IMR-90 (cell line): ENCODE data around the gene GINS3. TPM values are rescaled to one million over a fixed set of nuclear protein-coding genes. Genes with fewer than 3 reads are reported as not detected.

Experiments
- ATAC-seq: fragments of 200-7000 bp; cut with Tn5 transposase; 2 replicates; pipeline ENCODE4 v1.9.1; 2020; ENCODE audit warnings: low read depth, mild to moderate bottlenecking, moderate library complexity
- BruUV-seq: library from RNA; stranded (reverse); fragments of 400-500 nt; replicated peaks from 2 replicates; lab custom pipeline; 2021; lab: Mats Ljungman, UMichigan
- CTCF ChIA-PET: fragments of 300-600 bp; formaldehyde crosslinking; extraction: SDS; loops from one replicate; lab custom pipeline; 2021; ENCODE audit warnings: antibody characterized with exemption; lab: Yijun Ruan, JAX
- POLR2A ChIA-PET: fragments of 300-600 bp; sonication (Branson Sonifier 250); formaldehyde crosslinking; loops from one replicate; lab custom pipeline; 2022; ENCODE audit warnings: antibody characterized with exemption; ENCODE audit not compliant: unreplicated experiment; lab: Charles Lee
- DNase-seq: peaks from one replicate; pipeline ENCODE4 v3.0.0; 2013
- H2AFZ ChIP-seq: replicated peaks from 2 replicates; pipeline ENCODE3; 2013; ENCODE audit warnings: low read length, mild to moderate bottlenecking; ENCODE audit not compliant: poor library complexity
- H2AK5ac ChIP-seq: 2 replicates; pipeline ENCODE4 v1.6.1; 2013; ENCODE audit warnings: low read depth, low read length, inconsistent platforms
- H2AK9ac ChIP-seq: replicated peaks from 2 replicates; pipeline ENCODE3; 2013; ENCODE audit warnings: mild to moderate bottlenecking, low read depth, low read length, moderate library complexity; ENCODE audit not compliant: poor library complexity
- H2BK120ac ChIP-seq: 2 replicates; pipeline ENCODE4 v1.6.1; 2013; ENCODE audit warnings: low read depth, low read length, inconsistent platforms
- H2BK15ac ChIP-seq: 3 replicates; pipeline ENCODE4 v1.6.1; 2013; ENCODE audit warnings: low read depth, low read length, inconsistent platforms
- H2BK20ac ChIP-seq: 2 replicates; pipeline ENCODE4 v1.6.1; 2013; ENCODE audit warnings: low read depth, mild to moderate bottlenecking, inconsistent platforms, low read length, moderate library complexity
- H2BK5ac ChIP-seq: 2 replicates; pipeline ENCODE4 v1.6.1; 2013; ENCODE audit warnings: mild to moderate bottlenecking, low read depth, low read length, inconsistent platforms; ENCODE audit not compliant: poor library complexity, severe bottlenecking
- H3K14ac ChIP-seq: replicated peaks from 2 replicates; pipeline ENCODE4 v1.6.1; 2013; ENCODE audit warnings: low read depth, low read length, inconsistent platforms
- H3K18ac ChIP-seq: 2 replicates; pipeline ENCODE4 v1.6.1; 2013; ENCODE audit warnings: low read depth, low read length, control low read depth
- H3K23ac ChIP-seq: 2 replicates; pipeline ENCODE4 v1.6.1; 2013; ENCODE audit warnings: low read depth, low read length, inconsistent platforms
- H3K27ac ChIP-seq: 2 replicates; pipeline ENCODE4 v1.5.1; 2013; ENCODE audit warnings: mild to moderate bottlenecking, control low read depth, low read length; ENCODE audit not compliant: insufficient read depth
- H3K27me3 ChIP-seq: 2 replicates; pipeline ENCODE4 v1.6.1; 2013; ENCODE audit warnings: low read length; ENCODE audit not compliant: control insufficient read depth, insufficient read depth
- H3K36me3 ChIP-seq: 2 replicates; pipeline ENCODE4 v1.6.1; 2013; ENCODE audit warnings: low read length, mixed read lengths; ENCODE audit not compliant: control insufficient read depth, insufficient read depth
- H3K4ac ChIP-seq: 2 replicates; pipeline ENCODE4 v1.6.1; 2013; ENCODE audit warnings: low read depth, low read length, inconsistent platforms
- H3K4me1 ChIP-seq: 2 replicates; pipeline ENCODE4 v1.6.1; 2013; ENCODE audit warnings: low read length, mixed read lengths; ENCODE audit not compliant: control insufficient read depth, insufficient read depth
- H3K4me2 ChIP-seq: 2 replicates; pipeline ENCODE4 v1.6.1; 2013; ENCODE audit warnings: low read depth, mild to moderate bottlenecking, control low read depth, low read length, moderate library complexity
- H3K4me3 ChIP-seq: 2 replicates; pipeline ENCODE4 v1.5.1; 2013; ENCODE audit warnings: low read depth, mild to moderate bottlenecking, control low read depth, low read length, moderate library complexity; ENCODE audit not compliant: insufficient read depth
- H3K56ac ChIP-seq: 2 replicates; pipeline ENCODE4 v1.6.1; 2013; ENCODE audit warnings: low read length, inconsistent platforms; ENCODE audit not compliant: insufficient read depth; ENCODE audit errors: extremely low read depth
- H3K79me1 ChIP-seq, 2 experiments: 2 replicates each; pipeline ENCODE4 v1.6.1; 2013; ENCODE audit warnings: low read length in 2 of 2, inconsistent platforms in 1 of 2, low read depth in 1 of 2
- H3K9ac ChIP-seq: 2 replicates; pipeline ENCODE4 v1.6.1; 2013; ENCODE audit warnings: low read depth, low read length, control low read depth
- H3K9me1 ChIP-seq: 2 replicates; pipeline ENCODE4 v1.6.1; 2013; ENCODE audit warnings: low read length, inconsistent platforms; ENCODE audit not compliant: insufficient read depth
- H3K9me3 ChIP-seq: 2 replicates; pipeline ENCODE4 v1.6.1; 2013; ENCODE audit warnings: low read length; ENCODE audit not compliant: control insufficient read depth, insufficient read depth
- H4K20me1 ChIP-seq: 2 replicates; pipeline ENCODE4 v1.6.1; 2013; ENCODE audit warnings: low read length, inconsistent platforms; ENCODE audit not compliant: insufficient read depth
- H4K5ac ChIP-seq: 2 replicates; pipeline ENCODE4 v1.6.1; 2013; ENCODE audit warnings: mild to moderate bottlenecking, low read depth, low read length, control low read depth
- H4K8ac ChIP-seq, 2 experiments: 2 replicates each; pipeline ENCODE4 v1.6.1; 2013; ENCODE audit warnings: low read depth in 2 of 2, low read length in 2 of 2, control low read depth in 1 of 2, inconsistent platforms in 1 of 2
- H4K91ac ChIP-seq: 2 replicates; pipeline ENCODE4 v1.6.1; 2013; ENCODE audit warnings: low read depth, low read length, inconsistent platforms; ENCODE audit not compliant: insufficient read depth
- CEBPB ChIP-seq: IDR thresholded peaks from 2 replicates; pipeline ENCODE4 v1.6.1; 2012; ENCODE audit warnings: low read depth, low read length, improper control_type of control experiment
- CHD1 ChIP-seq: IDR thresholded peaks from 2 replicates; pipeline ENCODE4 v1.6.1; 2012; ENCODE audit warnings: low read depth, low read length, improper control_type of control experiment
- MAFK ChIP-seq: IDR thresholded peaks from 2 replicates; pipeline ENCODE4 v1.6.1; 2012; ENCODE audit warnings: low read depth, low read length, improper control_type of control experiment
- MAZ ChIP-seq: IDR thresholded peaks from 2 replicates; pipeline ENCODE4 v1.6.1; 2012; ENCODE audit warnings: low read depth, mild to moderate bottlenecking, low read length, improper control_type of control experiment, moderate library complexity, borderline replicate concordance
- NFE2L2 ChIP-seq: fragments of 150-350 bp; IDR thresholded peaks from 2 replicates; pipeline ENCODE4 v1.6.1; 2016; ENCODE audit warnings: low read depth, mild to moderate bottlenecking, low read length
- POLR2A ChIP-seq: IDR thresholded peaks from 2 replicates; pipeline ENCODE4 v1.6.1; 2012; ENCODE audit warnings: mild to moderate bottlenecking, low read depth, low read length
- RCOR1 ChIP-seq: IDR thresholded peaks from 2 replicates; pipeline ENCODE4 v1.6.1; 2012; ENCODE audit warnings: mild to moderate bottlenecking, low read length, improper control_type of control experiment; ENCODE audit not compliant: insufficient replicate concordance
- RFX5 ChIP-seq: IDR thresholded peaks from 2 replicates; pipeline ENCODE4 v1.8.0; 2012; ENCODE audit warnings: low read depth, mild to moderate bottlenecking, low read length, moderate library complexity
- WGBS, 2 experiments: methylation state at CpG; one replicate each; pipeline versions ENCODE4 v1.1.5 to v1.1.7; 2013; ENCODE audit warnings: missing lambda C conversion rate in 2 of 2; ENCODE audit not compliant: insufficient read length in 1 of 2; ENCODE audit errors: extremely low coverage in 2 of 2; 5-methylcytosine and 5-hydroxymethylcytosine counted together
- dilution Hi-C: fragments of 300-500 bp; cut with HindIII; formaldehyde crosslinking; loops from one replicate; pipeline ENCODE4 v1.14.3; 2018; ENCODE audit warnings: low sequenced_read_pairs; ENCODE audit not compliant: unreplicated experiment
- in situ Hi-C: fragments of 300-500 bp; cut with MboI; formaldehyde crosslinking; loops from 3 replicates; pipeline ENCODE4 v1.14.3; 2019; ENCODE audit warnings: low sequenced_read_pairs, inconsistent platforms, mixed read lengths
- intact Hi-C: fragments of 100-400 bp; cut with micrococcal nuclease; formaldehyde crosslinking; loops from 2 replicates; pipeline ENCODE4 v1.10.0; 2022
- polyA plus RNA-seq, 3 experiments: library from polyadenylated mRNA; depleted of rRNA; stranded (reverse); fragments of >200 nt; gene quantifications; 2 replicates each; pipeline ENCODE4 v1.2.3, GENCODE V29; 2012; ENCODE audit warnings: low replicate concordance in 1 of 3
- total RNA-seq: library from RNA; depleted of rRNA; stranded (reverse); fragments of >200 nt; gene quantifications from 2 replicates; pipeline ENCODE4 v1.2.3, GENCODE V29; 2012
- TF ChIP-seq, protein P1 (sequence below): conservative IDR thresholded peaks from 2 replicates; pipeline ENCODE4 v1.5.1; 2012; ENCODE audit warnings: mild to moderate bottlenecking, low read depth, low read length, improper control_type of control experiment

Gene GINS3
- total and polyA plus RNA-seq, 2 of the 4 experiments (the other 2 are of a cell fraction), result 5.2 to 5.4 TPM

DNA sequence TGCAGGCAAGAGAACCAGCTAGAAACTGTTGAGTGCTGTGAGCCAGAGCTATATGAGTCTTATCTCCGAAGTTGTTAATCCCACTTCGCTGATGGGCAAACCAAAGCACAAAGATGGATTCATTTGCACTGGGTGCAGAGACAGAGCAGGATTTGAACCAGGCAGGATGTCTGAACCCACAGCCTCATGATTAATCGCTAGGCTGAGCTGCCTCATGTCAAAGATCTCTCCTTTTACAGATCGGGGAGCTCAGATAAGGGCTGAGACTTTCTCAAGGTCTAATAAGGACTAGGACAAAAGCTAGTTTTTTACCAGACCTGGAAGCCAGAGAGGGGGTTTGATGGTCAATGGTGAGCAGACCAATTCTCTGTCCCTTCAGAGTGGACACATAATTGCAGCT is 51.5 kb downstream of the GINS3 start:
- WGBS, 2 experiments, result no CpG with 5 or more reads among the region's 4 CpGs
- Histone ChIP-seq H3K4me2 (no peak overlapping the region), H3K27me3 (peaks cover 8% of the 10 kb centered on the region), H3K4me1 (no peaks in the 10 kb centered on the region), H3K27ac (no peak overlapping the region), H3K36me3 (no peaks in the 10 kb centered on the region), H2AK9ac (no peak overlapping the region), H2BK120ac (no peak overlapping the region), H3K23ac (no peak overlapping the region), H3K9ac (no peak overlapping the region), H3K9me3 (no peaks in the 10 kb centered on the region), H3K18ac (no peak overlapping the region), H3K14ac (no peak overlapping the region), H2AFZ (no peak overlapping the region), H3K9me1 (no peaks in the 10 kb centered on the region), H4K5ac (no peak overlapping the region), H3K56ac (no peak overlapping the region), H2BK5ac (no peak overlapping the region), H3K4ac (no peak overlapping the region), H4K91ac (no peak overlapping the region), H4K20me1 (no peaks in the 10 kb centered on the region), H3K79me1 (no peaks in the 10 kb centered on the region), H2BK20ac (no peak overlapping the region), H2BK15ac (no peak overlapping the region), H2AK5ac (no peak overlapping the region), H4K8ac (no peak overlapping the region), H3K4me3 (no peak overlapping the region)
- no peak for ATAC-seq
- no peak for DNase-seq
- CTCF ChIA-PET, result interaction anchor here (1.8 kb wide), 1 partner anchor 107 kb away, joined by 5 read pairs; no protein-coding TSS in a partner anchor
- dilution Hi-C loops (no loop called here), in situ Hi-C loops (no loop called here), intact Hi-C loops (no loop called here)
- POLR2A ChIA-PET, result no interaction called here
- TF ChIP-seq MAFK (no peak), CHD1 (no peak), CEBPB (no peak), POLR2A (no peak), RFX5 (no peak), MAZ (no peak), RCOR1 (no peak), NFE2L2 (no peak)
- TF ChIP-seq, protein P1, sequence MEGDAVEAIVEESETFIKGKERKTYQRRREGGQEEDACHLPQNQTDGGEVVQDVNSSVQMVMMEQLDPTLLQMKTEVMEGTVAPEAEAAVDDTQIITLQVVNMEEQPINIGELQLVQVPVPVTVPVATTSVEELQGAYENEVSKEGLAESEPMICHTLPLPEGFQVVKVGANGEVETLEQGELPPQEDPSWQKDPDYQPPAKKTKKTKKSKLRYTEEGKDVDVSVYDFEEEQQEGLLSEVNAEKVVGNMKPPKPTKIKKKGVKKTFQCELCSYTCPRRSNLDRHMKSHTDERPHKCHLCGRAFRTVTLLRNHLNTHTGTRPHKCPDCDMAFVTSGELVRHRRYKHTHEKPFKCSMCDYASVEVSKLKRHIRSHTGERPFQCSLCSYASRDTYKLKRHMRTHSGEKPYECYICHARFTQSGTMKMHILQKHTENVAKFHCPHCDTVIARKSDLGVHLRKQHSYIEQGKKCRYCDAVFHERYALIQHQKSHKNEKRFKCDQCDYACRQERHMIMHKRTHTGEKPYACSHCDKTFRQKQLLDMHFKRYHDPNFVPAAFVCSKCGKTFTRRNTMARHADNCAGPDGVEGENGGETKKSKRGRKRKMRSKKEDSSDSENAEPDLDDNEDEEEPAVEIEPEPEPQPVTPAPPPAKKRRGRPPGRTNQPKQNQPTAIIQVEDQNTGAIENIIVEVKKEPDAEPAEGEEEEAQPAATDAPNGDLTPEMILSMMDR, result no peak
- BruUV-seq, result no TSS peak
